ENCODE measurements around the gene ZCCHC17. TPM values are rescaled to one million over a fixed set of nuclear protein-coding genes. Genes with fewer than 3 reads are reported as not detected.

Gene ZCCHC17
- total RNA-seq, 1 donor from 2014 or later: 26.6 TPM

GRCh38 chr1:31389616-31390015, 92.8 kb downstream of the ZCCHC17 start:
- H3K27ac Mint-ChIP-seq: peak overlapping the region; percentile 94
- TF ChIP-seq CTCF (IDR thresholded peaks at IDR 0.05; ENCODE audit: unreplicated experiment): no peak

GRCh38 chr1:31390071-31390470, 93.2 kb downstream of the ZCCHC17 start:
- peak overlapping the region; percentile 94 for H3K27ac Mint-ChIP-seq
- peaks cover 21% of the 10 kb centered on the region for H3K4me1 Mint-ChIP-seq
- TF ChIP-seq CTCF (IDR thresholded peaks at IDR 0.05; ENCODE audit: unreplicated experiment): no peak
- H3K4me3 Mint-ChIP-seq: no peak overlapping the region
- DNase-seq (ENCODE audit: low spot score in 2 of 2, unreplicated experiment in 2 of 2): peak in 1 of 2 experiments; percentile 50
- H3K9me3 Mint-ChIP-seq: no peaks in the 10 kb centered on the region
- no peaks in the 10 kb centered on the region for H3K36me3 Mint-ChIP-seq
- H3K27me3 Mint-ChIP-seq (ENCODE audit: low read depth): no peaks in the 10 kb centered on the region

More at GRCh38 chr1:31389616-31390015, 92.8 kb downstream of the ZCCHC17 start:
- Mint-ChIP-seq H3K4me3 (no peak overlapping the region), H3K9me3 (no peaks in the 10 kb centered on the region), H3K4me1 (peaks cover 17% of the 10 kb centered on the region), H3K27me3 (ENCODE audit: low read depth) (no peaks in the 10 kb centered on the region), H3K36me3 (no peaks in the 10 kb centered on the region)
- no peak for DNase-seq (ENCODE audit: low spot score in 2 of 2, unreplicated experiment in 2 of 2)

DNA sequence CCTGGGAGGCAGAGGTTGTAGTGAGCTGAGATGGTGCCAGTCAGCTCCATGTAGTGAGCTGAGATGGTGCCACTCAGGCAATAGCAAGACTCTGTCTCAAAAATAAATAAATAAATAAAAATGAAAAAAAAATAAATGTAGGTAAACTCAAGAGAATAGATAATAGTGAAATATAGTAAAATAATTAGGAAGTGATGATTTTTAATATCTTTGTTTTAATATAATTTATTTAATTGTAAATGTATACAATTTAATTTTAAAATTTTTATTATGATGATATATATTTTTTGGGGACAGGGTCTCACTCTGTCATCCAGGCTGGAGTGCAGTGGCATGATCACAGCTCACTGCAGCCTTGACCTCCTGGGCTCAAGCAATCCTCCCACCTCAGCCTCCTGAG, 96.6 kb downstream of the ZCCHC17 start:
- Mint-ChIP-seq H3K27ac (no peak overlapping the region), H3K4me1 (peaks cover 20% of the 10 kb centered on the region), H3K4me3 (no peak overlapping the region), H3K27me3 (ENCODE audit: low read depth) (no peaks in the 10 kb centered on the region), H3K9me3 (no peaks in the 10 kb centered on the region), H3K36me3 (no peaks in the 10 kb centered on the region)
- DNase-seq (ENCODE audit: low spot score in 2 of 2, unreplicated experiment in 2 of 2): no peak
- no peak for TF ChIP-seq CTCF (IDR thresholded peaks at IDR 0.05; ENCODE audit: unreplicated experiment)

DNA sequence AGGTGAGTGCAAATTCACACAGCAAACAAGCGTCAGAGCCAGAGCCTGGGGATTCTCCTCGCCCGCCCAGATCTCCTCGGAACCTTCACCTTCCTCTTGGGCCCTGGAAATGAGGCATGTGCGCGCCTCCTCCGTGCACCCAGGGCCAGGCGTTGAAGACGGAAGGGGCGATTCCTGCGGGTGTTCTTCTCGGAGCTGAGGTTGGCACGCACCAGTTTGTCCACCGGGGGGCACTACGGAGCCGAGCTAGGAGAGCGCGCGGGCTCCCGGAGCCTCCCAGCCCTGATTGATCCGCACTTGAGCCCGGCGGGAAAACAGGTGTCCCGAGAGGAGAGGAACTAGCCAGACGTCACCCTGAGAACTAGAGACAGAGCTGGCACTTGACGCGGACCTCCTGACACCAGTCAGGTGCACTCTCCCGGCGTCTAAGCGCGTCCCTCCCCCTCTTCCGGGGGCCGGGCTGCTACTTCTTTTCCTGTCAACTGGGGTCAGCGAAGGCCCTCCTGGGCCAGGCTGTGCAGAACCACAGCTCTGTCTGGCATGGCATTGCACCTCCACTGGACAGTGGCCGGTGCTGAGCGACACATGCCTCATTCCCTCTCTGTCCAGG, 97.9 kb downstream of the ZCCHC17 start:
- H3K27ac Mint-ChIP-seq: no peak overlapping the region
- peaks cover 17% of the 10 kb centered on the region for H3K4me1 Mint-ChIP-seq
- H3K9me3 Mint-ChIP-seq: no peaks in the 10 kb centered on the region
- DNase-seq (ENCODE audit: low spot score in 2 of 2, unreplicated experiment in 2 of 2): peak; percentile 76 to 91
- H3K27me3 Mint-ChIP-seq (ENCODE audit: low read depth): no peaks in the 10 kb centered on the region
- TF ChIP-seq CTCF (IDR thresholded peaks at IDR 0.05; ENCODE audit: unreplicated experiment): peak; percentile 79
- no peaks in the 10 kb centered on the region for H3K36me3 Mint-ChIP-seq
- H3K4me3 Mint-ChIP-seq: peak overlapping the region; percentile 55

DNA sequence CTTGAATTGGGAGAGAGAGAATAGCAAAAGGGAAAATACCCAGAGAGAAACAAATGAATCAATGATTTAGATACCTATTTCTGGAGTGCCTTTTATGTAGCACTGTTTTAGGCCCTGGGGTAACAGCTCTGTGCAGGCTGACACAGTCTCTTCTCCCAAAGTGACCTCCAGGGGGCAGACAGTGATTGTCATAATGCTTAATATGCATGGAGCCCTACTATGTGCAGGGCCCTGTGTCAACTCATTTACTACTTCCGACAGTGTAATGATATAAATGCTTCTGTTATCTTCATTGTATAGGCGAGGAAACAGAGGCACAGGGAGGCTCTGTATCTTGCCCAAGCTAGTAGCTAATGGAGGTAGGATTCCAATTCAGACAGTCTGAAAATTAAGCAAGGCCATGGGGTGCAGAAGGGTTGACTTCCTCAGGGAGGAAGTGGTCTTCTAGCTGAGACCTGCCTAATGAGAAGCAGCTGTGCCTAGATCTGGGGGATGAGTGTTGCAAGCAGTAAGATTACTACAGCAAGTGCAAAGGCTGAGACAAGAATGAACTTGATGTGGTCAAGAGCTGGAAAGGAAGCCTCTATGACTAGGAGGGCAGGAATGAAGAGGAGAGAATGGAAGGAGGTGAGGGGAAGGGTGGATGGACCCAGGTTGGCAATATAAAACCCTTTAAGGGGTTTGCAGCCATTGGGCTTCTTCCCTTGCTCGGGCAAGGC, 100.0 kb downstream of the ZCCHC17 start:
- H3K9me3 Mint-ChIP-seq: no peaks in the 10 kb centered on the region
- no peak overlapping the region for H3K4me3 Mint-ChIP-seq
- no peaks in the 10 kb centered on the region for H3K27me3 Mint-ChIP-seq (ENCODE audit: low read depth)
- no peak overlapping the region for H3K27ac Mint-ChIP-seq
- TF ChIP-seq CTCF (IDR thresholded peaks at IDR 0.05; ENCODE audit: unreplicated experiment): peak; percentile 22
- peaks cover 6% of the 10 kb centered on the region for H3K4me1 Mint-ChIP-seq
- H3K36me3 Mint-ChIP-seq: no peaks in the 10 kb centered on the region
- no peak for DNase-seq (ENCODE audit: low spot score in 2 of 2, unreplicated experiment in 2 of 2)
